ENCODE measurements around the gene TSC22D2. TPM values are rescaled to one million over a fixed set of nuclear protein-coding genes. Genes with fewer than 3 reads are reported as not detected.

TSC22D2 gene
- total RNA-seq, 1 donor, result 13.4 TPM

GRCh38 chr3:150460484-150460883, 52.4 kb downstream of the TSC22D2 start:
- H3K9me3 ChIP-seq (ENCODE audit: low read depth, low read length), result no peaks in the 10 kb centered on the region
- H2AFZ ChIP-seq (ENCODE audit: low read length), result no peak overlapping the region
- no peak overlapping the region for H3K4me2 ChIP-seq (ENCODE audit: insufficient read depth, low read length)
- DNase-seq (ENCODE audit: insufficient read length, low spot score, missing footprints), result no peak
- H3K4me1 ChIP-seq (ENCODE audit: insufficient read depth, low read length), result no peaks in the 10 kb centered on the region
- peaks cover 38% of the 10 kb centered on the region for H3K79me2 ChIP-seq (ENCODE audit: insufficient read depth, low read length)
- H3K27ac ChIP-seq (ENCODE audit: low read depth, low read length), result no peak overlapping the region
- H4K20me1 ChIP-seq (ENCODE audit: insufficient read depth, low read length), result no peaks in the 10 kb centered on the region
- no peak overlapping the region for H3K4me3 ChIP-seq (ENCODE audit: insufficient read depth, low read length)
- no peak for TF ChIP-seq CTCF (IDR thresholded peaks at IDR 0.05; ENCODE audit: extremely low read depth, low read depth, low read length)
- no peaks in the 10 kb centered on the region for H3K27me3 ChIP-seq (ENCODE audit: insufficient read depth, low read length)
- H3K36me3 ChIP-seq (ENCODE audit: insufficient read depth, low read length), result peaks cover 29% of the 10 kb centered on the region

- Histone ChIP-seq H3K4me1 (ENCODE audit: insufficient read depth, low read length) (no peaks in the 10 kb centered on the region), H3K4me3 (ENCODE audit: insufficient read depth, low read length) (no peak overlapping the region), H3K9me3 (ENCODE audit: low read depth, low read length) (no peaks in the 10 kb centered on the region), H3K36me3 (ENCODE audit: insufficient read depth, low read length) (peaks cover 29% of the 10 kb centered on the region), H3K27me3 (ENCODE audit: insufficient read depth, low read length) (no peaks in the 10 kb centered on the region), H2AFZ (ENCODE audit: low read length) (no peak overlapping the region), H3K27ac (ENCODE audit: low read depth, low read length) (no peak overlapping the region), H3K4me2 (ENCODE audit: insufficient read depth, low read length) (no peak overlapping the region), H4K20me1 (ENCODE audit: insufficient read depth, low read length) (no peaks in the 10 kb centered on the region), H3K79me2 (ENCODE audit: insufficient read depth, low read length) (peaks cover 31% of the 10 kb centered on the region)
- no peak for TF ChIP-seq CTCF (IDR thresholded peaks at IDR 0.05; ENCODE audit: extremely low read depth, low read depth, low read length)
- no peak for DNase-seq (ENCODE audit: insufficient read length, low spot score, missing footprints)
Observed at GRCh38 chr3:150461399-150461798, 53.3 kb downstream of the TSC22D2 start.

GRCh38 chr3:150462108-150462507, 54.0 kb downstream of the TSC22D2 start:
- peaks cover 24% of the 10 kb centered on the region for H3K79me2 ChIP-seq (ENCODE audit: insufficient read depth, low read length)
- no peak overlapping the region for H3K4me2 ChIP-seq (ENCODE audit: insufficient read depth, low read length)
- no peak for TF ChIP-seq CTCF (IDR thresholded peaks at IDR 0.05; ENCODE audit: extremely low read depth, low read depth, low read length)
- H3K36me3 ChIP-seq (ENCODE audit: insufficient read depth, low read length), result peaks cover 27% of the 10 kb centered on the region
- no peaks in the 10 kb centered on the region for H3K4me1 ChIP-seq (ENCODE audit: insufficient read depth, low read length)
- H4K20me1 ChIP-seq (ENCODE audit: insufficient read depth, low read length), result no peaks in the 10 kb centered on the region
- H3K27ac ChIP-seq (ENCODE audit: low read depth, low read length), result no peak overlapping the region
- no peaks in the 10 kb centered on the region for H3K9me3 ChIP-seq (ENCODE audit: low read depth, low read length)
- no peak overlapping the region for H2AFZ ChIP-seq (ENCODE audit: low read length)
- DNase-seq (ENCODE audit: insufficient read length, low spot score, missing footprints), result no peak
- H3K27me3 ChIP-seq (ENCODE audit: insufficient read depth, low read length), result no peaks in the 10 kb centered on the region
- H3K4me3 ChIP-seq (ENCODE audit: insufficient read depth, low read length), result no peak overlapping the region

- Histone ChIP-seq H4K20me1 (ENCODE audit: insufficient read depth, low read length) (no peaks in the 10 kb centered on the region), H2AFZ (ENCODE audit: low read length) (no peak overlapping the region), H3K4me2 (ENCODE audit: insufficient read depth, low read length) (no peak overlapping the region), H3K4me3 (ENCODE audit: insufficient read depth, low read length) (no peak overlapping the region), H3K27me3 (ENCODE audit: insufficient read depth, low read length) (no peaks in the 10 kb centered on the region), H3K79me2 (ENCODE audit: insufficient read depth, low read length) (peaks cover 8% of the 10 kb centered on the region), H3K9me3 (ENCODE audit: low read depth, low read length) (no peaks in the 10 kb centered on the region), H3K27ac (ENCODE audit: low read depth, low read length) (no peak overlapping the region), H3K36me3 (ENCODE audit: insufficient read depth, low read length) (peaks cover 5% of the 10 kb centered on the region), H3K4me1 (ENCODE audit: insufficient read depth, low read length) (peaks cover 7% of the 10 kb centered on the region)
- TF ChIP-seq CTCF (IDR thresholded peaks at IDR 0.05; ENCODE audit: extremely low read depth, low read depth, low read length), result no peak
- DNase-seq (ENCODE audit: insufficient read length, low spot score, missing footprints), result no peak
Observed at GRCh38 chr3:150464684-150465083, 56.6 kb downstream of the TSC22D2 start.

Measured in osteoblast (primary cell).